ENCODE measurements around the gene DAB2IP.

The DAB2IP gene

DNA sequence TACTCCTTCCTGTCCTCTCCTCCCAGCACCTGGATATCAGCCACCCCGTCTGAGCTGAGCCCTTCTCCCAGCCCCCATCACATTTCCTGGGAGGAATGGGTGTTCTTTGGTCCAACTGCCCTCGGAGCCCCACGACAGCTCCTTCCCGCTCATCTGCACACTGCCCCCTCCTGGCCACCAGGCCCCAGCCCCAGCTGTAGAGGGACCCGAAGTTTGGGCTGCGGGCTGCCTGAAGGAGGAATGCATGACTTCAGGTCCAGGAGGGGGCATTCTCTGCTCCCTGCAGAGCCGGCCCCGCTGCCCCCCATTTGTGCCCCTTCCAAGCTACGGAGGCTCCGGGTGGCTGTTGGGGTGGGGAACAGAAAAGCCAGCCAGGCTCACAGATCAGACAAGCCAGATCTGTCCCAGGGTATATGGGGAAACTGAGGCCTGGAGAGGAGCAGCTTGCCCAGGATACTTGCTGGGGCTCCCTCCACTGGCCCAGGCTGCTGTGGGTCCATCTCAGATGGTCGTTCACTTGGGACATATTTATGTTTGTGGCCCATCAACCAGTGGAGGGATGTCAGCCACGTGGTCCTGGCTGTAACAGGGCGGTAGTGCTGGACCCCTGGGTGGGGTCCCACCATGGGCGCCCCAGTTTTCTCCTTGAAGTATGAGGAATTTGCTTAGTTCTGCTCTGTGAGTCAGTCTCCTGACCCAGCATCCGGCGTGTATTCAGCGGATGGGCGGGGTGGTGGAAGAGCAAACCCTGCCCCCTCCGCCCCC is 33.1 kb downstream of the DAB2IP start:
- DNase-seq (ENCODE audit: low spot score) = peak; percentile 35
- H3K27ac ChIP-seq (replicated peaks; ENCODE audit: low read length) = no peak overlapping the region
- peak overlapping the region; percentile 19 for H3K23ac ChIP-seq (ENCODE audit: low read depth, low read length, poor library complexity)

DNA sequence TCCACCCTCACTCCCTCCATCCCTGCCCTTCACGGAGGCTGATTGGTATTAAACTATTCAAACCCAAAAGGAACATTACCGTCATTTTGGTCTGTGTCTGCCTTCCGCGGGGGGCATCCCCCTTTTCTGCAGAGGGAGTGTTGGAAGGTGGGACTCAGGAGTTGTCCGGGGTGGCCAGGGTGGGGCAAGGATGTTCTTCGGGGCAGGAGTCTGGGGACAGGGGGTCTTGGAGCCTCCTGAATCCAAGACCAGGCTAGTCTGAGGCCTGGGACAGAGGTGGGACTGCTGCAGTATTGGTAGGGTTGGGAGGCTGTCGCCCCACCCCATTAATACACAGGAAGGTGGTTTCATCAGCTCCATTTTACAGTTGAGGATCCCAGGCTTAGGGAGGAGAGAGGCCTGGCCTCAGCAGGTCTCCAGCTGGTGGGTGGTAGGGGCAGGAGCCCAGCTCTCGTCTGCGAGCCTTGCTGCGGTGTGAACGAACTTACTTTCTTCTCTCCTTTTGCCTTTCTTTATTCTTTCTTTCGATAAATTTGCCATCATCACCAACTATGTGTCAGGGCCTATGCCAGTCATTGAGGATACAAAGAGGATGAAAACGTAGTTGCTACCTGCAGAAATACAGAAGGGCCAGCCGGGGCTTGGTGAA is 33.8 kb downstream of the DAB2IP start:
- WGBS, 2 donors (ENCODE audit: extremely low coverage in 2 of 2, insufficient read length in 2 of 2, insufficient replicate concordance in 1 of 2) = no CpG with 5 or more reads among the region's 14 CpGs
- H3K27me3 ChIP-seq (ENCODE audit: control insufficient read depth in 3 of 3, insufficient read depth in 3 of 3, low read depth in 1 of 3, low read length in 3 of 3) = no peaks in the 10 kb centered on the region
- no peaks in the 10 kb centered on the region for H3K9me3 ChIP-seq (replicated peaks in 1 of 2; ENCODE audit: control insufficient read depth in 2 of 2, insufficient read depth in 1 of 2, low read depth in 1 of 2, low read length in 2 of 2)

More for the DNA sequence above, 33.1 kb downstream of the DAB2IP start:
- no peak overlapping the region for H2BK15ac ChIP-seq (ENCODE audit: low read length)
- H4K8ac ChIP-seq (ENCODE audit: low read depth, low read length) = no peak overlapping the region
- H3K9me3 ChIP-seq (replicated peaks in 1 of 2; ENCODE audit: control insufficient read depth in 2 of 2, insufficient read depth in 1 of 2, low read depth in 1 of 2, low read length in 2 of 2) = no peaks in the 10 kb centered on the region
- H3K27me3 ChIP-seq (ENCODE audit: control insufficient read depth in 3 of 3, insufficient read depth in 3 of 3, low read depth in 1 of 3, low read length in 3 of 3) = no peaks in the 10 kb centered on the region
- no peak overlapping the region for H3K4me3 ChIP-seq (ENCODE audit: low read length in 2 of 2)
- no peaks in the 10 kb centered on the region for H3K4me1 ChIP-seq (ENCODE audit: control insufficient read depth in 2 of 2, insufficient read depth in 1 of 2, low read depth in 1 of 2, low read length in 2 of 2)
- peak overlapping the region; percentile 7 for H2BK5ac ChIP-seq (ENCODE audit: low read length)
- no peak overlapping the region for H2BK120ac ChIP-seq (ENCODE audit: low read depth, low read length)
- no peak overlapping the region for H3K9ac ChIP-seq (ENCODE audit: low read depth, low read length, poor library complexity)
- no peak overlapping the region for H3K4me2 ChIP-seq (ENCODE audit: insufficient read depth, low read length, poor library complexity, severe bottlenecking)
- H3K79me1 ChIP-seq (ENCODE audit: low read depth, low read length) = peaks cover 4% of the 10 kb centered on the region
- no peak overlapping the region for H2BK12ac ChIP-seq (ENCODE audit: low read length)
- peaks cover 23 to 24% of the 10 kb centered on the region in 2 donors for H3K36me3 ChIP-seq (replicated peaks in 1 of 2; ENCODE audit: control insufficient read depth in 2 of 2, insufficient read depth in 2 of 2, low read length in 2 of 2)
- H4K91ac ChIP-seq (ENCODE audit: low read depth, low read length, poor library complexity) = no peak overlapping the region
- H2AK5ac ChIP-seq (ENCODE audit: low read depth, low read length) = no peak overlapping the region
- no peak overlapping the region for H2AFZ ChIP-seq (ENCODE audit: low read length)
- H3K18ac ChIP-seq (ENCODE audit: low read length) = peak overlapping the region; percentile 71
- H3K4ac ChIP-seq (ENCODE audit: low read length) = no peak overlapping the region
- no peak overlapping the region for H3K14ac ChIP-seq (ENCODE audit: low read length)
- no CpG with 5 or more reads among the region's 19 CpGs for WGBS, 2 donors (ENCODE audit: extremely low coverage in 2 of 2, insufficient read length in 2 of 2, insufficient replicate concordance in 1 of 2)

DNA sequence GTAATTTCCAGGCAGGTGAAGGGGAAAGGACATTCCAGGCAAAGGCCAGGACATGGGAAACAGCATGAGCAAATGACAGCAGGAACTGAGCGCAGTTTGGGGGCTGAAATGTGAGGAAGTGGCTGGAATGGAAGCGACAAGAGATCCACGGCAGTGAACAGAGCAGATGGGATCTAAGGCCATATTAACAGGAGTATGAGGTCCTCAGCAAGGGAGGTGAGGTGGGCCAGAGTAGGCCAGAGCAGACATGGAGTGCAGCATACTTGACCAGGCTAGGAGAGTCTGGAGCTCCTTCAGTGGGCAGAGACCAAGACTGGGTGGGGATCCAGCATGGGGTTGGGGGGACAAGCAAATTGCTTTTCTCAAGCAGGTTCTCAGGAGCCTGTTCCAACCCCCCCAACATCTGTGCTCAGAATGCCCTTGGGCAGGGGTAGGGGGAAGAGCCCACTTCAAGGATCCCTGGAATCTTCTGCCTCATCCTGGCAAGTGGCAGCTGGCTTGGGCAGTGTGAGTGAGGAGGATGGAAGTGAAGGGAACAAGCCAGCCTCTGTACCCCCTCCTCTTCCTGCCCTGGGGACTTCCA is 34.5 kb downstream of the DAB2IP start:
- H3K9me3 ChIP-seq (replicated peaks in 1 of 2; ENCODE audit: control insufficient read depth in 2 of 2, insufficient read depth in 1 of 2, low read depth in 1 of 2, low read length in 2 of 2) = no peaks in the 10 kb centered on the region
- WGBS, 2 donors (ENCODE audit: extremely low coverage in 2 of 2, insufficient read length in 2 of 2, insufficient replicate concordance in 1 of 2) = no CpG with 5 or more reads among the region's 3 CpGs

More for the DNA sequence above, 33.8 kb downstream of the DAB2IP start:
- Histone ChIP-seq H4K8ac (ENCODE audit: low read depth, low read length) (no peak overlapping the region), H2AK5ac (ENCODE audit: low read depth, low read length) (no peak overlapping the region), H3K18ac (ENCODE audit: low read length) (no peak overlapping the region), H4K91ac (ENCODE audit: low read depth, low read length, poor library complexity) (no peak overlapping the region), H3K36me3 (replicated peaks in 1 of 2; ENCODE audit: control insufficient read depth in 2 of 2, insufficient read depth in 2 of 2, low read length in 2 of 2) (peaks cover 17 to 21% of the 10 kb centered on the region in 2 donors), H2BK120ac (ENCODE audit: low read depth, low read length) (no peak overlapping the region), H3K4me1 (ENCODE audit: control insufficient read depth in 2 of 2, insufficient read depth in 1 of 2, low read depth in 1 of 2, low read length in 2 of 2) (no peaks in the 10 kb centered on the region), H3K23ac (ENCODE audit: low read depth, low read length, poor library complexity) (no peak overlapping the region), H2BK15ac (ENCODE audit: low read length) (no peak overlapping the region), H2AFZ (ENCODE audit: low read length) (no peak overlapping the region), H3K79me1 (ENCODE audit: low read depth, low read length) (peaks cover 4% of the 10 kb centered on the region), H3K9ac (ENCODE audit: low read depth, low read length, poor library complexity) (no peak overlapping the region), H2BK12ac (ENCODE audit: low read length) (no peak overlapping the region), H3K4me3 (ENCODE audit: low read length in 2 of 2) (no peak overlapping the region), H3K4ac (ENCODE audit: low read length) (no peak overlapping the region), H2BK5ac (ENCODE audit: low read length) (no peak overlapping the region), H3K27ac (replicated peaks; ENCODE audit: low read length) (no peak overlapping the region), H3K14ac (ENCODE audit: low read length) (no peak overlapping the region), H3K4me2 (ENCODE audit: insufficient read depth, low read length, poor library complexity, severe bottlenecking) (no peak overlapping the region)
- no peak for DNase-seq (ENCODE audit: low spot score)

More for the DNA sequence above, 34.5 kb downstream of the DAB2IP start:
- Histone ChIP-seq H3K27me3 (ENCODE audit: control insufficient read depth in 3 of 3, insufficient read depth in 3 of 3, low read depth in 1 of 3, low read length in 3 of 3) (no peaks in the 10 kb centered on the region), H2BK5ac (ENCODE audit: low read length) (no peak overlapping the region), H3K4ac (ENCODE audit: low read length) (no peak overlapping the region), H3K4me3 (ENCODE audit: low read length in 2 of 2) (no peak overlapping the region), H2BK12ac (ENCODE audit: low read length) (no peak overlapping the region), H2AFZ (ENCODE audit: low read length) (no peak overlapping the region), H2AK5ac (ENCODE audit: low read depth, low read length) (no peak overlapping the region), H3K14ac (ENCODE audit: low read length) (no peak overlapping the region), H2BK120ac (ENCODE audit: low read depth, low read length) (no peak overlapping the region), H3K18ac (ENCODE audit: low read length) (no peak overlapping the region), H3K79me1 (ENCODE audit: low read depth, low read length) (peaks cover 4% of the 10 kb centered on the region), H3K9ac (ENCODE audit: low read depth, low read length, poor library complexity) (no peak overlapping the region), H3K23ac (ENCODE audit: low read depth, low read length, poor library complexity) (no peak overlapping the region), H4K8ac (ENCODE audit: low read depth, low read length) (no peak overlapping the region), H3K27ac (replicated peaks; ENCODE audit: low read length) (no peak overlapping the region), H3K36me3 (replicated peaks in 1 of 2; ENCODE audit: control insufficient read depth in 2 of 2, insufficient read depth in 2 of 2, low read length in 2 of 2) (peaks cover 16 to 21% of the 10 kb centered on the region in 2 donors), H3K4me1 (ENCODE audit: control insufficient read depth in 2 of 2, insufficient read depth in 1 of 2, low read depth in 1 of 2, low read length in 2 of 2) (peaks cover 0 to 2% of the 10 kb centered on the region in 2 donors), H2BK15ac (ENCODE audit: low read length) (no peak overlapping the region), H4K91ac (ENCODE audit: low read depth, low read length, poor library complexity) (no peak overlapping the region), H3K4me2 (ENCODE audit: insufficient read depth, low read length, poor library complexity, severe bottlenecking) (no peak overlapping the region)
- DNase-seq (ENCODE audit: low spot score) = no peak
